Epithelial cell of esophagus (primary cell): Measurements from ENCODE around the gene PEX3.

Source experiments
- DNase-seq: peaks from one replicate; pipeline ENCODE4 v3.0.0; 2010; ENCODE audit warnings: low read depth
- H3K4me3 ChIP-seq: 2 replicates; pipeline ENCODE4 v1.5.1; 2011; ENCODE audit warnings: mild to moderate bottlenecking, low read length, control low read depth
- TF ChIP-seq, protein P1 (sequence below): IDR thresholded peaks from 2 replicates; pipeline ENCODE4 v1.5.1; 2011; ENCODE audit warnings: low read depth, mild to moderate bottlenecking, low read length, control low read depth, inconsistent platforms; ENCODE audit not compliant: insufficient read depth; ENCODE audit errors: missing control alignments

The PEX3 gene

DNA sequence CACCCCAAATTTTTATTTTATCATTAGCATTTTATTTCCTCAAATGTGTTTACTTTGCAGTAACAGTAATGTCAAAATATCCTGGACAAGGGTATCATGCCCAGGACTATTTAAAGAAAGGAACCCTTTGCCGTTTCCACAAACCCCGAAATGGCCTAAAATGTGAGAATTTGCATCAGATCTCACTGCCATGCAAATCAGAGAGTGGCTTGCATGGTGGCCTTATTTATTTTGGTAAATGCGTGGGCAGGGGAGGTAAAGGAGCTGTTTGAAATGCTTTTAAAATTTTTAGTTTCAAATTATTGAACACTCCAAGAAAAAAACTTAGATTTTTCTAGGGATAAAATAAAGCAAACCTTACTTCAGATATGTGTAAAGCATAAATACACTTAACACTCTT, 43.9 kb upstream of the PEX3 start:
- H3K4me3 ChIP-seq = no peak overlapping the region
- TF ChIP-seq, protein P1, sequence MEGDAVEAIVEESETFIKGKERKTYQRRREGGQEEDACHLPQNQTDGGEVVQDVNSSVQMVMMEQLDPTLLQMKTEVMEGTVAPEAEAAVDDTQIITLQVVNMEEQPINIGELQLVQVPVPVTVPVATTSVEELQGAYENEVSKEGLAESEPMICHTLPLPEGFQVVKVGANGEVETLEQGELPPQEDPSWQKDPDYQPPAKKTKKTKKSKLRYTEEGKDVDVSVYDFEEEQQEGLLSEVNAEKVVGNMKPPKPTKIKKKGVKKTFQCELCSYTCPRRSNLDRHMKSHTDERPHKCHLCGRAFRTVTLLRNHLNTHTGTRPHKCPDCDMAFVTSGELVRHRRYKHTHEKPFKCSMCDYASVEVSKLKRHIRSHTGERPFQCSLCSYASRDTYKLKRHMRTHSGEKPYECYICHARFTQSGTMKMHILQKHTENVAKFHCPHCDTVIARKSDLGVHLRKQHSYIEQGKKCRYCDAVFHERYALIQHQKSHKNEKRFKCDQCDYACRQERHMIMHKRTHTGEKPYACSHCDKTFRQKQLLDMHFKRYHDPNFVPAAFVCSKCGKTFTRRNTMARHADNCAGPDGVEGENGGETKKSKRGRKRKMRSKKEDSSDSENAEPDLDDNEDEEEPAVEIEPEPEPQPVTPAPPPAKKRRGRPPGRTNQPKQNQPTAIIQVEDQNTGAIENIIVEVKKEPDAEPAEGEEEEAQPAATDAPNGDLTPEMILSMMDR = no peak
- no peak for DNase-seq

DNA sequence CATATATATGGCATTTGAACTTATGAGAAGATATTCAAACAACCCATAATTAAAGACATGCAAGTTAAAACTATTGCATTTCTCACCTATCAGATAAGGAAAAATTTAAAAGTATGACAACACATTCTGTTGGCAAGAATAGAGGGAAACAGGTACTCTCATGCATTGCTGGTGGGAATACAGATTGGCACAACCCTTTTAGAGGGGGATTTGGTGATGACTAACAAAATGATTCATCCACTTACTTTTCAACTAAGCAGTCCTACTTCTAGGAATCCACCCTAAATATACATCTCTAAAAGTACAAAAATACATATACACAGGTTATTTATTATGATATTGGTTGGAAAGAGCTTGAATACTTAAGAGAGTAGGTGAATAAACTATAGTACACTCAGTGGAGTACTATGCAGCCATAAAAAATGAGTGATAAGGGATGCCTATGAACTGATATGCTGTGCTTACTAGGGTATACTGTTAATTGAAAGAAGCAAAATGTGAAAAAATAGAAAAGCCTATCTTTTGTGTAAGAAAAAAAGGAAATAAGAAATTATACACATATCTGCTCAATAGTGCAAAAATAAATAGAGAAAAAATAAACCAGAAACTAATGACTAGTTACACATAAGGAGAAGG, 42.3 kb upstream of the PEX3 start:
- H3K4me3 ChIP-seq = no peak overlapping the region
- TF ChIP-seq, protein P1 = no peak
- DNase-seq = peak; percentile 51

DNA sequence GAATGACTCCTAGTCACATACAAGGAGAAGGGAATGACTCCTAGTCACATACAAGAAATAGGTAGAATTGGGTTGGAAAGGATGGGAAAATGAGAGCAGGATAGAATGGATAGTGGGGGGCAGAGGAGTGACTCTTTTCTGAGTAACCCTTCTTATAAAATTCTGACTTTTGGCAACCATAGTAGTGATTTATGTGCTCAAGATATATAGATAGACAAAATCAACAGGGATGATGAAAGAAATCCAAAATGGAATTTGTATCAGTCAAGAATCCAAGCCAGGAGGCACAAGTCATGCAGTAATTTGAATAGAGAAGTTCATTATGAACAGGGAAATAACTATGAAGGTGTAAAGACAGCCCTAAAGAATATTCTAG, 41.8 kb upstream of the PEX3 start:
- no peak for DNase-seq
- TF ChIP-seq, protein P1 = no peak
- no peak overlapping the region for H3K4me3 ChIP-seq

DNA sequence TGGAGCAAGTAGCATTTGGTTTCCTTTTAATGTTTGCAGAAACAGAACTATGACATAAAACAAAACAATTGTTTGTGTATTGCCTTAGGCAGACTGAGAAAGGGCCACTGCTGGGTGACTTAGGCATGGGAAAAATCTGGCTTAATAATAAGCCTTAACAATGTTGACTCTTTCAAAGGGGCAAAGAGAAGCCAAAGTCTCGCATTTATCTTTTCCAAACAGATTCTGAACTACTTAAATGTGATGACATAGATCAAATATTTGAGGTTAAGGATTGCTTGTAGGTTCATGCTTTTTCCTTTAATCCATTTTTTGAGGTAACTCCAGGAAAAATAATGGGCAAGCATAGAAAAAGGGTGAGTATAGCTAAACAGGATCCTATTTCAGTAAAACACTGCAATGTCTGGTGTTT, 39.7 kb upstream of the PEX3 start:
- no peak overlapping the region for H3K4me3 ChIP-seq
- peak; percentile 68 for DNase-seq
- TF ChIP-seq, protein P1 = no peak

DNA sequence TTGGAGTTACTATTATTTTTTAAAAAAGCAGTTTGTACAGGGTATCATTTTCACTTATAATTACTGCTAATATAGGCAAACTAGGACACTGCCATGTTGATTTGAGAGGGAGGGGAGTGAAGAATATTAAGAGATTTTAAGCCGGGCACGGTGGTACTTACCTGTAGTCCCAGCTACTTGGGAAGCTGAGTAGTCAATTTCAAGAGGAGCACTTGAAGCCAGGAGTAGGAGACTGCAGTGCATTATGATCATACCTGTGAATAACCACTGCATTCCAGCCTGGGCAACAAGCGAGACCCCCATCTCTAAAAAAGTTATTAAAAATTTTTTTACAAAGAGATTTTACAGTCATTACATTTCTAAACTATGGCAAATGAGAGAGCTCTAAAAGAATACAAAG, 35.8 kb upstream of the PEX3 start:
- DNase-seq = no peak
- TF ChIP-seq, protein P1 = no peak

DNA sequence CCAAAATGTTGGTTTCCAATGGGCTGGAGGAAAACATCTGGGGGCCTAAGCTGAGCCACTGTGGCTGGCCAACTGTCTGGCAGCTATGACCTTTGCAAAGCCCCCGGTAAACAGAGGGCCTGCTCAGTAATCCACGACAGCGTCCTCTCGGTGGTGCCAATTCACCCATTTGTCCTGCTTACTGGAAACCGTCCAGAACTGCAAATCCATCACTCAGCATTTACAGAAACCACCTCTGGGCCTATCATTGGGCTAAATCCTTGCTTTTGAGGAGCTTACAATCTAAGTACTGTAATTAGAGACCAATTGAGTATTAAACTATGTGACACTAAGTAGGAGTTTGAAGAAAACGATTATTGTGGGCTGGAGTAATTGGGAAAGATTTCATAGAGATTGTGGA, 31.1 kb upstream of the PEX3 start:
- no peak for DNase-seq
- no peak overlapping the region for H3K4me3 ChIP-seq
- TF ChIP-seq, protein P1 = no peak

More for the DNA sequence above, 35.8 kb upstream of the PEX3 start:
- H3K4me3 ChIP-seq = no peak overlapping the region

DNA sequence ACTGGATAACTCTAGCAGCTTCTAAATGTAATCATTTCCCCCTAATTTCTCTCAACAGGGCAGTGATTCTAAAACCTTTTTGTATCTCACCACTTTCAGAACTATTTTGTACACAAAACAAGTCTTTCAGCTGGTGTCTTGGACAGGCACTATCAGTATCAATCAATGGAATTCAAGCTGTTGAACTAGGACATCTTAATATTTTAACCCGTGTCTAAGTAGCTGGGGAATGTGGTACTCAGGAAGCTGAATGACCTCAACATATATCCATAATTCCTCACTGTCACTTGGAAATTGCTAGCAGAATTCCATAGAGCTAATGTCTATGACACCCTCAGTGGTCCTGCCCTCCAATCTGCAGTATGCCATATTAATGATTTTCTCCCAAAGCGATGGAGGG, 24.6 kb upstream of the PEX3 start:
- no peak overlapping the region for H3K4me3 ChIP-seq
- TF ChIP-seq, protein P1 = no peak
- no peak for DNase-seq
